ENCODE results near the gene TMEM132D. TPM values are rescaled to one million over a fixed set of nuclear protein-coding genes. Genes with fewer than 3 reads are reported as not detected.

TMEM132D gene
- total and polyA plus RNA-seq, 2 donors (not counting 3 experiments of a cell fraction or from before 2014, with no cell fraction given) = not detected

DNA sequence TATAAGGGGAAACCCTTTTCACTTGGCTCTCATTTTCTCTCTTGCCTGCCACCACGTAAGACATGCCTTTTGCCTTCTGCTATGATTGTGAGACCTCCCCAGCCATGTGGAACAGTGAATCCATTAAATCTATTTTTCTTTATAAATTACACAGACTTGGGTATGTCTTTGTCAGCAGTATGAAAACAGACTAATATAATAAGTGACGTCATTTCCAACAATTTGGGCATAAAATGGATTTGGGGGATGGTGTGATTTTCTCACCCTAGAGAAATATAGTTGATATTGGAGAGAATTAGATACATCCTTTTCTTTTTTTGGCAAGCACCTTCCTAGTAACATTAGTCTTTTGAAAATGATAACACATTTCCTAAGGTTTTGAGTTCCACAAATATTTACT lies 490.5 kb downstream of the TMEM132D start:
- no peaks in the 10 kb centered on the region for H4K20me1 ChIP-seq (replicated peaks; ENCODE audit: control insufficient read depth, extremely low read depth, insufficient read depth, low read length)
- H3K36me3 ChIP-seq (ENCODE audit: control insufficient read depth in 2 of 2, extremely low read depth in 1 of 2, insufficient read depth in 2 of 2, low read length in 2 of 2) = no peaks in the 10 kb centered on the region
- H3K9ac ChIP-seq (replicated peaks; ENCODE audit: extremely low read depth, insufficient read depth, low read length) = no peak overlapping the region
- BruUV-seq (replicated peaks) = no TSS peak
- ChIA-PET POLR2A (no interaction called here), CTCF (no interaction called here)
- H3K27me3 ChIP-seq (ENCODE audit: control insufficient read depth in 2 of 2, insufficient read depth in 2 of 2, low read length in 2 of 2) = no peaks in the 10 kb centered on the region
- no peak overlapping the region for H3K4me2 ChIP-seq (ENCODE audit: insufficient read depth, low read length)
- no peak overlapping the region for H2AFZ ChIP-seq (ENCODE audit: low read depth, low read length)
- FAIRE-seq (no peak), DNase-seq (ENCODE audit: low read depth, low spot score) (no peak)
- no peak overlapping the region for H3K27ac ChIP-seq (ENCODE audit: insufficient read depth, low read depth, low read length)
- intact Hi-C loops (cut with micrococcal nuclease) (no loop called here), dilution Hi-C loops (cut with MboI; ENCODE audit: extremely low pct_ligation_motif_present, low sequenced_read_pairs) (no loop called here)
- H3K9me3 ChIP-seq (replicated peaks; ENCODE audit: control insufficient read depth, insufficient read depth, low read length) = peaks cover 2% of the 10 kb centered on the region
- H3K9me1 ChIP-seq (replicated peaks; ENCODE audit: control insufficient read depth, extremely low read depth, insufficient read depth, low read length) = no peaks in the 10 kb centered on the region
- no peak for TF ChIP-seq GATA2 (IDR thresholded peaks at IDR 0.05; ENCODE audit: insufficient read depth, insufficient read length, low read depth, low read length)
- TF ChIP-seq, protein P1, sequence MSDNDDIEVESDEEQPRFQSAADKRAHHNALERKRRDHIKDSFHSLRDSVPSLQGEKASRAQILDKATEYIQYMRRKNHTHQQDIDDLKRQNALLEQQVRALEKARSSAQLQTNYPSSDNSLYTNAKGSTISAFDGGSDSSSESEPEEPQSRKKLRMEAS (IDR thresholded peaks at IDR 0.05; ENCODE audit: insufficient read depth, insufficient read length) = no peak
- no peak for TF ChIP-seq EZH2 (IDR thresholded peaks at IDR 0.05; ENCODE audit: borderline replicate concordance, low read depth, low read length, severe bottlenecking)
- TF ChIP-seq FOS (IDR thresholded peaks at IDR 0.05; ENCODE audit: borderline replicate concordance, insufficient read depth, low read length) = no peak
- TF ChIP-seq MYC (IDR thresholded peaks at IDR 0.05; ENCODE audit: low read depth, low read length) = no peak
- TF ChIP-seq, protein P2, sequence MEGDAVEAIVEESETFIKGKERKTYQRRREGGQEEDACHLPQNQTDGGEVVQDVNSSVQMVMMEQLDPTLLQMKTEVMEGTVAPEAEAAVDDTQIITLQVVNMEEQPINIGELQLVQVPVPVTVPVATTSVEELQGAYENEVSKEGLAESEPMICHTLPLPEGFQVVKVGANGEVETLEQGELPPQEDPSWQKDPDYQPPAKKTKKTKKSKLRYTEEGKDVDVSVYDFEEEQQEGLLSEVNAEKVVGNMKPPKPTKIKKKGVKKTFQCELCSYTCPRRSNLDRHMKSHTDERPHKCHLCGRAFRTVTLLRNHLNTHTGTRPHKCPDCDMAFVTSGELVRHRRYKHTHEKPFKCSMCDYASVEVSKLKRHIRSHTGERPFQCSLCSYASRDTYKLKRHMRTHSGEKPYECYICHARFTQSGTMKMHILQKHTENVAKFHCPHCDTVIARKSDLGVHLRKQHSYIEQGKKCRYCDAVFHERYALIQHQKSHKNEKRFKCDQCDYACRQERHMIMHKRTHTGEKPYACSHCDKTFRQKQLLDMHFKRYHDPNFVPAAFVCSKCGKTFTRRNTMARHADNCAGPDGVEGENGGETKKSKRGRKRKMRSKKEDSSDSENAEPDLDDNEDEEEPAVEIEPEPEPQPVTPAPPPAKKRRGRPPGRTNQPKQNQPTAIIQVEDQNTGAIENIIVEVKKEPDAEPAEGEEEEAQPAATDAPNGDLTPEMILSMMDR (IDR thresholded peaks at IDR 0.05; ENCODE audit: extremely low read depth in 1 of 2, insufficient read depth in 1 of 2, low read depth in 1 of 2, low read length in 2 of 2) = no peak
- no peak for TF ChIP-seq POLR2A (IDR thresholded peaks at IDR 0.05; ENCODE audit: low read depth, low read length)
- TF ChIP-seq JUN (IDR thresholded peaks at IDR 0.05; ENCODE audit: borderline replicate concordance, insufficient read depth, insufficient read length, low read depth) = no peak
- TF ChIP-seq POLR2AphosphoS5 (IDR thresholded peaks at IDR 0.05; ENCODE audit: insufficient read depth, low read depth, low read length) = no peak
- H3K4me3 ChIP-seq (replicated peaks in 1 of 3; ENCODE audit: insufficient read depth in 1 of 3, low read depth in 1 of 3, low read length in 3 of 3) = no peak overlapping the region
- no peaks in the 10 kb centered on the region for H3K79me2 ChIP-seq (ENCODE audit: control insufficient read depth, insufficient read depth, low read length)
- H3K4me1 ChIP-seq (ENCODE audit: control insufficient read depth, extremely low read depth, insufficient read depth, low read length) = no peaks in the 10 kb centered on the region
